Measurements from ENCODE around the gene PRCD. TPM values are rescaled to one million over a fixed set of nuclear protein-coding genes. Genes with fewer than 3 reads are reported as not detected.

PRCD gene
- total RNA-seq, 1 donor from 2014 or later: 3.3 TPM

DNA sequence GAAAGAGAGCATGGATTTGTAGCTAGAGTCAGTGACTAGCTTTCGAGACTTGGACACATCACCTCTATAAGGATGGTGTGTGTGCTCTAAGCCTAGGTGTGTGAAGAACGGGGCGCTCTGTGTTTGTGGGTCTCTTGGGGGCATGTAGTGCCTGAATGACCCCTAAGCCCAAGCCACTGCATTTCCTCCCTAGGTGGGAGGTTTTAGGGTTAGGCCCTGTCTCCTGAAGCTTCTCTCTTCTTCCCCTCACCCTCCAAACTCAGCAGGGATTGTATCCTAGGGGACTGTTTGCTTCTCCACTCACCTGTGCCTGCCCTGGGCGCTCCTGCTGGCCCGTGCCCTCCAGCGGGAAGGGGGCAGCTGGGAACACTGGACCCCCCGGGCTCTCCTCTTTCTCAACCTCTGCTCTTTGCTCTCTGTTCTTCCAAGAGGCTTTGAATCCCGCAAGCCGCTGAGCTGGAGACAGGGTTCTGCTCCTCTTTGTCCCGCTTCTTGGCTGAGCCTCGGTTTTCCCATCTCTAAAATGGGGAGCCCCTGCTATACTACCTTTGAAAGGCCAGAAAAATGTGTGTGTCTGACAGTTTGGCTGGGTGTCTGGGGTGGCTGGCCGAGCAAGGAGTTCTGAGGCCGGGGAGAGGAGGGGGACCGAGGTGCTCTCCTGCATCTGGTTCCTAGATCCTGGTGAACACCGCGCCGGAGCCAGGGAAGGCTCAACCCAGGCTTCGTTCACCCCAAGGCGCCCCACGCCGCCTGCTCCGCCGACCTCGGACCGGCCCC is 3.1 kb upstream of the PRCD start:
- H3K27me3 Mint-ChIP-seq: peaks cover 48% of the 10 kb centered on the region
- TF ChIP-seq, protein P1, sequence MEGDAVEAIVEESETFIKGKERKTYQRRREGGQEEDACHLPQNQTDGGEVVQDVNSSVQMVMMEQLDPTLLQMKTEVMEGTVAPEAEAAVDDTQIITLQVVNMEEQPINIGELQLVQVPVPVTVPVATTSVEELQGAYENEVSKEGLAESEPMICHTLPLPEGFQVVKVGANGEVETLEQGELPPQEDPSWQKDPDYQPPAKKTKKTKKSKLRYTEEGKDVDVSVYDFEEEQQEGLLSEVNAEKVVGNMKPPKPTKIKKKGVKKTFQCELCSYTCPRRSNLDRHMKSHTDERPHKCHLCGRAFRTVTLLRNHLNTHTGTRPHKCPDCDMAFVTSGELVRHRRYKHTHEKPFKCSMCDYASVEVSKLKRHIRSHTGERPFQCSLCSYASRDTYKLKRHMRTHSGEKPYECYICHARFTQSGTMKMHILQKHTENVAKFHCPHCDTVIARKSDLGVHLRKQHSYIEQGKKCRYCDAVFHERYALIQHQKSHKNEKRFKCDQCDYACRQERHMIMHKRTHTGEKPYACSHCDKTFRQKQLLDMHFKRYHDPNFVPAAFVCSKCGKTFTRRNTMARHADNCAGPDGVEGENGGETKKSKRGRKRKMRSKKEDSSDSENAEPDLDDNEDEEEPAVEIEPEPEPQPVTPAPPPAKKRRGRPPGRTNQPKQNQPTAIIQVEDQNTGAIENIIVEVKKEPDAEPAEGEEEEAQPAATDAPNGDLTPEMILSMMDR (conservative IDR thresholded peaks at IDR 0.05): no peak
- no peaks in the 10 kb centered on the region for H3K9me3 Mint-ChIP-seq
- no peak overlapping the region for H3K27ac Mint-ChIP-seq
- peaks cover 35% of the 10 kb centered on the region for H3K4me1 Mint-ChIP-seq (ENCODE audit: unreplicated experiment)
- no peak for DNase-seq (ENCODE audit: extremely low spot score, unreplicated experiment)
- H3K4me3 Mint-ChIP-seq: peak overlapping the region; percentile 69
- H3K36me3 Mint-ChIP-seq: no peaks in the 10 kb centered on the region

DNA sequence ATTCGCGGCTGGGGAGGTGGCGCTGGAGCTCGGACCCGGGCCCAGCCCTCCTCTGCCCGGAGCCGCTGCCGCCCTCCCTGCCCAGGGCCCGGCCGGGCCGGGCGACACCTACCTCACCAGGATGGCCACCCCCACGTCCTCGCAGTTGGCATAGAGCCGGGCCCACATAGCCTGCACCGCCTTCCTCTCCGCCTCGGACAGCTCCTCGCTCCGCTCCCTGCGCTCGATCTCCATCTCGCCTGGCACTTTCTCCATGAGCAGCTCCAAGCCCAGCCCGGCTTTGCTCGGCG is 2.6 kb upstream of the PRCD start:
- no peaks in the 10 kb centered on the region for H3K36me3 Mint-ChIP-seq
- DNase-seq (ENCODE audit: extremely low spot score, unreplicated experiment): no peak
- H3K27me3 Mint-ChIP-seq: peaks cover 48% of the 10 kb centered on the region
- H3K4me3 Mint-ChIP-seq: peak overlapping the region; percentile 68
- TF ChIP-seq, protein P1 (conservative IDR thresholded peaks at IDR 0.05): no peak
- no peaks in the 10 kb centered on the region for H3K9me3 Mint-ChIP-seq
- H3K27ac Mint-ChIP-seq: no peak overlapping the region
- H3K4me1 Mint-ChIP-seq (ENCODE audit: unreplicated experiment): peaks cover 35% of the 10 kb centered on the region

DNA sequence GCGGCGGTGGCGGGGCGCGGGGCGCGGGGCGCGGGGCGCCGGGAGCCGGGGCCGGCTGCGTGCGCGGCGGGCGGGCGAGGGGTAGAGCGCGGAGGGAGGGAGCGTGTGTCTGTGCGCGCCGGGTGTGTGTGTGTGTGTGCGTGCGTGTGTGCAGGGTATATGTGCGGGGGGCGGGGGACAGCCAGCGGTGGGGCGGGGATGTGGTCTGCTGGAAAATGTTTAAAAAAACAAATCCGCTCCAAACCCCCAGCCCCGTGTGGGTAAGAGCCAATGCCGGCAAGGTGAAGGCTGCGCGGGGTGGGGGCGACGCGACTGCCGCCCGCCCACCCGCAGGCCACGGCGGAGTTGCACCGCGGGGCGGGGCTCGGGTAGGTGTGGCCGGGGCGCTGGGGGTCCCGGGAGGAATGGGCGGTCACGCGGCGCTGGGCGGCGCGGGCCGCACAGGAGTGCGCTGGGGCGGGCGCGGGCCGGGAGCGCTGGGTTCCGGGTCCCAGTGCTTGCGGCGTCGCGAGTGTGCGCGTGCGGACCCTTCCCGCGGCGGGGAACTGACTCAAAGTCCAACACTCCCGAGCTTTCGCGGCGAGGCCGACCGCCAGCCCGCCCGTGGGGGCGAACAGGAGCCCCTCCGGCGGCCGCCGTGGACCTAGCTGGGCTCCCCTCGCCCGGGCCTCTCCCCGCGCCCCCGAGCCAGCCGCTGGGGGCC is 2.1 kb upstream of the PRCD start, which contains the start of gene CYGB:
Gene CYGB, minus strand, starts transcription at position 132 of the 703 bp plus-strand sequence. CDS start 167 bp downstream, outside the sequence.
- Mint-ChIP-seq H3K27me3 (peaks cover 52% of the 10 kb centered on the region), H3K4me3 (peak within 1 kb of the TSS; percentile 69)

DNA sequence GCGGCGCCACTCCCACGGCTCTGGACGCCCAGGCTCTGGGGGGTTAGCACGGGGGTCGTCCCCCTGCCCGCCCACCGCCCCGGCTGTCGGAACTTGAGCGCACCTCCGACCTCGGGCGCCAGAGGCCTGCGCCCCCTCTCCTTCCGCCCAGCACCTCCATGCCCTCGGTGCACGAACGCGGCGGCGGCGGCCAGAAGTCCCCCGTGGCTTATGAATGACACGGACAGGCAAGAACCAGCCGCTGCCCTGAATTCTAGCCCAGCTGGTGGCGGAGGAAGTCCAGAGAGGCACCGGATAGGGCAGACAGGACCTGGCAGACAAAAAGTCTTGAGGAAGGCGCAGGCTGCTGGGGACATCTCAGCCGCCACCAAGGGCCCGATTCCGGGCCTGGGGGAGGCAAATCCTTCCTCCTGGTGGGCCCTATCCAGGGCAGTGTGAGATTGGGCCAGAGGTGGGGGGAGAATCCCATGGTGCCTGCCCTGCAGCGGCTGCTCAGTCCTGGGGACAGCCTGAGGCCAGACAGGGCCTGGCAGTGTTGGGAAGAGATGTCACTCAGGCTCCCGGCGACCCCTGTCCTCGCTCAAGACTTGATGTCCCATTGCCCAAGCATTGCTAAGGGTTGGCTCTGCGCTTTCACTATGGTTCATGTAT is 1.4 kb upstream of the PRCD start:
- DNase-seq (ENCODE audit: extremely low spot score, unreplicated experiment): no peak
- H3K4me1 Mint-ChIP-seq (ENCODE audit: unreplicated experiment): peaks cover 34% of the 10 kb centered on the region

More for the DNA sequence above, 2.1 kb upstream of the PRCD start, which contains the start of gene CYGB:
- Mint-ChIP-seq H3K36me3 (no peaks in the 10 kb centered on the region), H3K9me3 (no peaks in the 10 kb centered on the region), H3K4me1 (ENCODE audit: unreplicated experiment) (peaks cover 37% of the 10 kb centered on the region), H3K27ac (no peak within 1 kb of the TSS)
- DNase-seq (ENCODE audit: extremely low spot score, unreplicated experiment): no peak
- TF ChIP-seq, protein P1 (conservative IDR thresholded peaks at IDR 0.05): no peak

DNA sequence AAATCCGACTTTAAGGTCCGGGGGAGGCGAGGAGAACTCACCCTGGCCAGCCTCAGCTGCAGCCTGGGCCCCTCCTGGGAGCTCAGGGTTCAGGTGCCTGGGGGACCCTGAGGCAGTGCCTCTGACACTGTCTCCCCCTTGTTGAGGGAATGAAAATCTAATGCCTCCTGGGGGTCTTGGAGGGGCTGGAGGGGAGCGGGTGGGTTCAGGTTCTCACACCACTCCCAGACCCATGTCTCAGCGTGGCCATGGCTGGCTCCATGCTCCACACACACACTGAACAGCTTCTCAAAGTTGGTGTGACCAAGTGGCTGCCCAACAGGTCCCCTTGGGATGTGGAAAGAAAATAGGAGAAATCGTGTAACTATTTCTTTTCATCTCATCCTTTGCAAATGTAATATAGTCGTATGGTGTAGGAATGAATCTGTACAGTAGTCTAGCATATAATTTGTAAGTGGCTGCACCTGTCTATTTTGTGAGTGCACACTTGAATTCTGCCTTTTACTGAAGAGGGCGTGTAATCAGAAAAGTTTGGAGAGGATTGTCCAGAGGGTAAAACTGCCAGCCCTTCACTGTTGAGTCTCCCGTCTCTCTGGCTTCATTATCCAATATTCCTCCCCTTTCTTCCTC is 788 bp upstream of the PRCD start:
- peak overlapping the region; percentile 83 for H3K4me3 Mint-ChIP-seq
- DNase-seq (ENCODE audit: extremely low spot score, unreplicated experiment): no peak
- H3K27ac Mint-ChIP-seq: peak overlapping the region; percentile 40
- H3K36me3 Mint-ChIP-seq: no peaks in the 10 kb centered on the region
- TF ChIP-seq, protein P1 (conservative IDR thresholded peaks at IDR 0.05): no peak
- no peaks in the 10 kb centered on the region for H3K9me3 Mint-ChIP-seq
- peaks cover 58% of the 10 kb centered on the region for H3K27me3 Mint-ChIP-seq
- H3K4me1 Mint-ChIP-seq (ENCODE audit: unreplicated experiment): peaks cover 40% of the 10 kb centered on the region

More for the DNA sequence above, 1.4 kb upstream of the PRCD start:
- peaks cover 53% of the 10 kb centered on the region for H3K27me3 Mint-ChIP-seq
- H3K27ac Mint-ChIP-seq: no peak overlapping the region
- no peaks in the 10 kb centered on the region for H3K9me3 Mint-ChIP-seq
- peak overlapping the region; percentile 83 for H3K4me3 Mint-ChIP-seq
- TF ChIP-seq, protein P1 (conservative IDR thresholded peaks at IDR 0.05): no peak
- H3K36me3 Mint-ChIP-seq: no peaks in the 10 kb centered on the region
